H9 (cell line): ENCODE data around the gene ALG8. TPM values are rescaled to one million over a fixed set of nuclear protein-coding genes. Genes with fewer than 3 reads are reported as not detected.
"Not testable (repeated sequence)": the region's sequence is repeated elsewhere in the genome, so short reads cannot be mapped to it uniquely, and the experiment has no call there.

Source experiments
- DNase-seq: peaks from one replicate; pipeline ENCODE4 v3.0.0-alpha.2; 2017
- H2AFZ ChIP-seq: one replicate; pipeline ENCODE4 v1.6.1; 2013; ENCODE audit warnings: mild to moderate bottlenecking, low read length, control low read depth, moderate library complexity
- H2AK5ac ChIP-seq: 2 replicates; pipeline ENCODE4 v1.6.1; 2013; ENCODE audit warnings: low read length, control low read depth, mixed read lengths; ENCODE audit not compliant: insufficient read length
- H2BK120ac ChIP-seq: one replicate; pipeline ENCODE4 v1.6.1; 2013; ENCODE audit warnings: low read depth, mild to moderate bottlenecking, low read length, control low read depth, inconsistent platforms; ENCODE audit not compliant: poor library complexity, severe bottlenecking
- H2BK12ac ChIP-seq: 2 replicates; pipeline ENCODE4 v1.6.1; 2013; ENCODE audit warnings: low read length, control low read depth, mixed read lengths, low read depth; ENCODE audit not compliant: insufficient read length
- H2BK15ac ChIP-seq: 2 replicates; pipeline ENCODE4 v1.6.1; 2013; ENCODE audit warnings: low read depth, low read length, control low read depth
- H2BK20ac ChIP-seq: one replicate; pipeline ENCODE4 v1.6.1; 2013; ENCODE audit warnings: low read depth, mild to moderate bottlenecking, low read length, control low read depth, inconsistent platforms; ENCODE audit not compliant: poor library complexity, severe bottlenecking
- H2BK5ac ChIP-seq: 2 replicates; pipeline ENCODE4 v1.6.1; 2013; ENCODE audit warnings: low read length, control low read depth, mixed read lengths; ENCODE audit not compliant: insufficient read length
- H3K14ac ChIP-seq: 2 replicates; pipeline ENCODE4 v1.6.1; 2013; ENCODE audit warnings: low read length, control low read depth; ENCODE audit not compliant: insufficient read depth
- H3K18ac ChIP-seq: 2 replicates; pipeline ENCODE4 v1.6.1; 2013; ENCODE audit warnings: low read depth, mild to moderate bottlenecking, mixed read lengths, low read length, control low read depth; ENCODE audit not compliant: insufficient read length
- H3K23ac ChIP-seq: 2 replicates; pipeline ENCODE4 v1.6.1; 2013; ENCODE audit warnings: low read length, control low read depth, mixed read lengths, low read depth; ENCODE audit not compliant: insufficient read length
- H3K23me2 ChIP-seq: 2 replicates; pipeline ENCODE4 v1.6.1; 2013; ENCODE audit warnings: low read depth, mild to moderate bottlenecking, mixed read lengths, low read length, control low read depth; ENCODE audit not compliant: insufficient read length, poor library complexity, severe bottlenecking
- H3K27ac ChIP-seq: 2 replicates; pipeline ENCODE4 v1.5.1; 2013; ENCODE audit warnings: low read length, control low read depth, mixed read lengths, low read depth; ENCODE audit not compliant: insufficient read length
- H3K27me3 ChIP-seq: 2 replicates; pipeline ENCODE4 v1.6.1; 2013; ENCODE audit warnings: low read length, control low read depth, inconsistent platforms; ENCODE audit not compliant: insufficient read depth
- H3K4ac ChIP-seq: 2 replicates; pipeline ENCODE4 v1.6.1; 2013; ENCODE audit warnings: low read depth, mild to moderate bottlenecking, control low read depth, inconsistent platforms, low read length, moderate library complexity
- H3K4me1 ChIP-seq: 2 replicates; pipeline ENCODE4 v1.6.1; 2013; ENCODE audit warnings: low read length, control low read depth, inconsistent platforms; ENCODE audit not compliant: insufficient read depth
- H3K4me2 ChIP-seq: 2 replicates; pipeline ENCODE4 v1.6.1; 2013; ENCODE audit warnings: low read length, control low read depth, mixed read lengths; ENCODE audit not compliant: insufficient read length, insufficient read depth
- H3K56ac ChIP-seq: 2 replicates; pipeline ENCODE4 v1.6.1; 2013; ENCODE audit warnings: low read depth, mild to moderate bottlenecking, mixed read lengths, low read length, control low read depth; ENCODE audit not compliant: insufficient read length
- H3K79me1 ChIP-seq: 2 replicates; pipeline ENCODE4 v1.6.1; 2013; ENCODE audit warnings: low read depth, mild to moderate bottlenecking, moderate library complexity, low read length, control low read depth, inconsistent platforms; ENCODE audit not compliant: insufficient read depth, poor library complexity, severe bottlenecking
- H3K79me2 ChIP-seq: 2 replicates; pipeline ENCODE4 v1.6.1; 2013; ENCODE audit warnings: low read length, control low read depth, inconsistent platforms; ENCODE audit not compliant: insufficient read depth
- H3K9ac ChIP-seq: 2 replicates; pipeline ENCODE4 v1.6.1; 2013; ENCODE audit warnings: low read length, control low read depth, mixed read lengths; ENCODE audit not compliant: insufficient read length; ENCODE audit errors: extremely low read depth
- H3K9me3 ChIP-seq: one replicate; pipeline ENCODE4 v1.6.1; 2013; ENCODE audit warnings: low read depth, low read length, inconsistent platforms; ENCODE audit not compliant: control insufficient read depth
- H3T11ph ChIP-seq: one replicate; pipeline ENCODE4 v1.6.1; 2013; ENCODE audit warnings: mild to moderate bottlenecking, low read length, control low read depth, inconsistent platforms
- H4K20me1 ChIP-seq: one replicate; pipeline ENCODE4 v1.6.1; 2013; ENCODE audit not compliant: control insufficient read depth, insufficient read length, insufficient read depth
- H4K5ac ChIP-seq: 2 replicates; pipeline ENCODE4 v1.6.1; 2013; ENCODE audit warnings: low read depth, mild to moderate bottlenecking, mixed read lengths, low read length, control low read depth; ENCODE audit not compliant: insufficient read length
- H4K8ac ChIP-seq: replicated peaks from 2 replicates; pipeline ENCODE4 v1.6.1; 2013; ENCODE audit warnings: low read length, control low read depth, mixed read lengths, low read depth; ENCODE audit not compliant: insufficient read length
- H4K91ac ChIP-seq: 2 replicates; pipeline ENCODE4 v1.6.1; 2013; ENCODE audit warnings: low read depth, mild to moderate bottlenecking, moderate library complexity, mixed read lengths, low read length, control low read depth; ENCODE audit not compliant: insufficient read length
- H3K27ac Mint-ChIP-seq, 3 experiments: 2 replicates in 2 of 3; 3 replicates in 1 of 3; pipeline ENCODE4 v1.8.0; 2020 to 2021; ENCODE audit warnings: mixed read lengths in 3 of 3, mild to moderate bottlenecking in 1 of 3, moderate library complexity in 1 of 3
- H3K27me3 Mint-ChIP-seq: 2 replicates; pipeline ENCODE4 v1.8.0; 2021; ENCODE audit warnings: low read depth, mild to moderate bottlenecking, moderate library complexity, mixed read lengths
- H3K36me3 Mint-ChIP-seq, 3 experiments: 2 replicates in 2 of 3; 3 replicates in 1 of 3; pipeline ENCODE4 v1.8.0; 2020 to 2021; ENCODE audit warnings: low read depth in 3 of 3, mixed read lengths in 3 of 3; ENCODE audit not compliant: insufficient read depth in 1 of 3
- H3K4me1 Mint-ChIP-seq, 2 experiments: 2 replicates each; pipeline ENCODE4 v1.8.0; 2020; ENCODE audit warnings: mixed read lengths in 2 of 2
- H3K4me3 Mint-ChIP-seq, 2 experiments: 2 replicates in 1 of 2; 3 replicates in 1 of 2; pipeline ENCODE4 v1.8.0; 2020 to 2021; ENCODE audit warnings: mild to moderate bottlenecking in 2 of 2, mixed read lengths in 2 of 2, moderate library complexity in 1 of 2
- H3K9me3 Mint-ChIP-seq, 2 experiments: 2 replicates in 1 of 2; 3 replicates in 1 of 2; pipeline ENCODE4 v1.8.0; 2020; ENCODE audit warnings: mild to moderate bottlenecking in 2 of 2, mixed read lengths in 2 of 2, moderate library complexity in 1 of 2
- CTCF ChIP-seq: fragments of 200-600 bp; sonication (generic); conservative IDR thresholded peaks from 3 replicates; pipeline ENCODE4 v1.8.0; 2021; ENCODE audit warnings: antibody characterized with exemption, mild to moderate bottlenecking
- WGBS: extraction: QIAGEN DNeasy Blood & Tissue Kit; methylation state at CpG from one replicate; pipeline ENCODE4 v1.1.7; 2013; ENCODE audit warnings: missing lambda C conversion rate, low lambda C conversion rate, mixed read lengths; ENCODE audit not compliant: insufficient read length; ENCODE audit errors: extremely low coverage; 5-methylcytosine and 5-hydroxymethylcytosine counted together
- total RNA-seq: library from RNA; stranded (reverse); gene quantifications from 2 replicates; pipeline ENCODE4 v1.2.1, GENCODE V29; 2021

Gene ALG8
- total RNA-seq, 1 experiment from 2014 or later: 77.5 TPM

- no peak for DNase-seq
- Mint-ChIP-seq H3K27ac (peak overlapping the region; percentile 8 to 97 (median 94); a peak in 3 of 7 replicates), H3K4me1 (peaks cover 11 to 16% of the 10 kb centered on the region in 2 experiments), H3K9me3 (no peaks in the 10 kb centered on the region; a peak in 1 of 5 replicates), H3K36me3 (peaks cover 0 to 11% (median 5%) of the 10 kb centered on the region in 3 experiments; a peak in 4 of 7 replicates), H3K4me3 (peak overlapping the region; percentile 91 to 92), H3K27me3 (peaks cover 10% of the 10 kb centered on the region)
- Histone ChIP-seq H3K56ac (no peak overlapping the region), H4K20me1 (no peaks in the 10 kb centered on the region), H4K8ac (no peak overlapping the region), H3K79me1 (no peaks in the 10 kb centered on the region), H3K27ac (no peak overlapping the region), H3K79me2 (peaks cover 17% of the 10 kb centered on the region; the same call in 1 of the 2 replicates), H3K4me2 (peak overlapping the region; percentile 100), H3K4me1 (no peaks in the 10 kb centered on the region), H4K91ac (no peak overlapping the region), H2AFZ (no peak overlapping the region), H3K9me3 (no peaks in the 10 kb centered on the region), H2BK20ac (no peak overlapping the region), H2BK120ac (no peak overlapping the region), H3K23ac (no peak overlapping the region), H3T11ph (no peak overlapping the region), H3K18ac (no peak overlapping the region), H3K9ac (peak overlapping the region; percentile 87), H2BK5ac (no peak overlapping the region), H3K4ac (no peak overlapping the region), H3K23me2 (peaks cover 8% of the 10 kb centered on the region), H4K5ac (no peak overlapping the region), H2BK12ac (no peak overlapping the region), H3K27me3 (no peaks in the 10 kb centered on the region), H2AK5ac (no peak overlapping the region), H2BK15ac (no peak overlapping the region), H3K14ac (no peak overlapping the region)
- no peak for TF ChIP-seq CTCF
- no CpG with 5 or more reads among the region's 21 CpGs for WGBS
Measured at GRCh38 chr11:78078218-78079167, 60.9 kb downstream of the ALG8 start.

DNA sequence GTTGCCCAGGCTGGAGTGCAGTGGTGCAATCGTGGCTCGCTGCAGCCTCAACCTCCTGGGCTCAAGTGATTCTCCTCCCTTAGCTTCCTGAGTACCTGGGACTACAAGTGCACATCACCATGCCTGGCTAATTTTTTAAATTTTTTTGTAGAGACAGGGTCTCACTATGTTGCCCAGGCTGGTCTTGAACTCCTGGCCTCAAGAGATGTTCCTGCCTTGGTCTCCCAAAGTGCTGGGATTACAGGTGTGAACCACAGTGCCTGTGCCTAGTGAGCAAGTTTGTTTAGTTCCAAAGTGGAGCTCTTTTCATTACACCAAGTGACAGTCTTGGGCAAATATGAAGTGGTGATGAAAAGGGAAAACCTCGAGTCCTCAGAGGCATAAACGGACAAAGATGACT lies 61.8 kb downstream of the ALG8 start:
- Mint-ChIP-seq H3K36me3 (peaks cover 1 to 14% (median 6%) of the 10 kb centered on the region in 3 experiments; a peak in 6 of 7 replicates), H3K27me3 (peaks cover 10% of the 10 kb centered on the region), H3K4me3 (peak overlapping the region; percentile 91 to 92; a peak in 1 of 5 replicates), H3K4me1 (peaks cover 11 to 16% of the 10 kb centered on the region in 2 experiments)
- H3K9me3 ChIP-seq, H2BK120ac ChIP-seq, H3K27me3 ChIP-seq, DNase-seq, H4K20me1 ChIP-seq, H2AFZ ChIP-seq, H4K91ac ChIP-seq, H3K9ac ChIP-seq, H3K27ac ChIP-seq, H3K4me2 ChIP-seq, H4K8ac ChIP-seq, H3K56ac ChIP-seq, H3K4me1 ChIP-seq, H2BK20ac ChIP-seq, H3K79me1 ChIP-seq, H2BK5ac ChIP-seq, H3T11ph ChIP-seq, H3K18ac ChIP-seq, H3K9me3 Mint-ChIP-seq, H2BK15ac ChIP-seq, H3K14ac ChIP-seq, H3K23ac ChIP-seq, H3K27ac Mint-ChIP-seq, H3K23me2 ChIP-seq, H3K4ac ChIP-seq, H2BK12ac ChIP-seq, H4K5ac ChIP-seq, H2AK5ac ChIP-seq: not testable (repeated sequence)
- WGBS: no CpG with 5 or more reads among the region's 4 CpGs
- peaks cover 17% of the 10 kb centered on the region; the same call in 1 of the 2 replicates for H3K79me2 ChIP-seq
